Ishikawa (cell line): ENCODE results near the gene SEC24C.

Source experiments
- CEBPB ChIP-seq: IDR thresholded peaks from 2 replicates; pipeline ENCODE4 v1.6.1; 2012
- CREB1 ChIP-seq: IDR thresholded peaks from 2 replicates; pipeline ENCODE4 v1.6.1; 2012; ENCODE audit warnings: low read depth
- EGR1 ChIP-seq: IDR thresholded peaks from 2 replicates; pipeline ENCODE4 v1.6.1; 2012
- EP300 ChIP-seq: IDR thresholded peaks from 2 replicates; pipeline ENCODE4 v1.6.1; 2012; ENCODE audit warnings: borderline replicate concordance
- FOXM1 ChIP-seq: IDR thresholded peaks from 2 replicates; pipeline ENCODE4 v1.6.1; 2012; ENCODE audit warnings: low read depth, borderline replicate concordance
- MAX ChIP-seq: IDR thresholded peaks from 2 replicates; pipeline ENCODE4 v1.6.1; 2012
- NFIC ChIP-seq: IDR thresholded peaks from 2 replicates; pipeline ENCODE4 v1.6.1; 2012
- RAD21 ChIP-seq: IDR thresholded peaks from 2 replicates; pipeline ENCODE4 v1.6.1; 2012; ENCODE audit warnings: low read depth
- REST ChIP-seq: IDR thresholded peaks from 2 replicates; pipeline ENCODE4 v1.6.1; 2012; ENCODE audit warnings: low read depth, mild to moderate bottlenecking
- TAF1 ChIP-seq: IDR thresholded peaks from 2 replicates; pipeline ENCODE4 v1.6.1; 2012; ENCODE audit warnings: low read depth, mild to moderate bottlenecking
- TCF12 ChIP-seq: IDR thresholded peaks from 2 replicates; pipeline ENCODE4 v1.6.1; 2012; ENCODE audit warnings: low read depth
- TEAD4 ChIP-seq: IDR thresholded peaks from 2 replicates; pipeline ENCODE4 v1.6.1; 2012
- USF1 ChIP-seq: IDR thresholded peaks from 2 replicates; pipeline ENCODE4 v1.6.1; 2012
- YY1 ChIP-seq: IDR thresholded peaks from 2 replicates; pipeline ENCODE4 v1.6.1; 2012; ENCODE audit warnings: low read depth
- ZBTB7A ChIP-seq: IDR thresholded peaks from 2 replicates; pipeline ENCODE4 v1.6.1; 2012; ENCODE audit warnings: low read depth

The SEC24C gene

GRCh38 chr10:73782749-73783085 is 38.5 kb downstream of the SEC24C start:
- no peak for TF ChIP-seq ZBTB7A
- no peak for TF ChIP-seq EGR1
- TF ChIP-seq USF1 = no peak
- TF ChIP-seq RAD21 = no peak
- TF ChIP-seq YY1 = no peak
- no peak for TF ChIP-seq FOXM1
- TF ChIP-seq TAF1 = no peak
- no peak for TF ChIP-seq REST
- no peak for TF ChIP-seq TEAD4
- no peak for TF ChIP-seq NFIC
- no peak for TF ChIP-seq CEBPB
- TF ChIP-seq EP300 = no peak
- TF ChIP-seq TCF12 = no peak
- no peak for TF ChIP-seq MAX
- no peak for TF ChIP-seq CREB1

- peak; percentile 82 for TF ChIP-seq MAX
- peak; percentile 27; the same call in 1 of the 2 replicates for TF ChIP-seq EGR1
- peak; percentile 92 for TF ChIP-seq YY1
- no peak for TF ChIP-seq REST
- peak; percentile 84 for TF ChIP-seq TCF12
- TF ChIP-seq EP300 = peak; percentile 30; the same call in 1 of the 2 replicates
- peak; percentile 37 for TF ChIP-seq NFIC
- TF ChIP-seq USF1 = peak; percentile 91
- TF ChIP-seq TEAD4 = peak; percentile 36; the same call in 1 of the 2 replicates
- no peak for TF ChIP-seq RAD21
- no peak for TF ChIP-seq ZBTB7A
- TF ChIP-seq TAF1 = peak; percentile 85
- TF ChIP-seq FOXM1 = no peak
- TF ChIP-seq CREB1 = no peak
- TF ChIP-seq CEBPB = no peak
These were observed 41.1 kb downstream of the SEC24C start, which contains the start of gene ZSWIM8 for GRCh38 chr10:73785211-73785720. ZSWIM8 (plus strand) TSS chr10:73785606; CDS start chr10:73785879, 273 bp downstream.

- TF ChIP-seq NFIC (peak; percentile 1; the same call in 1 of the 2 replicates), RAD21 (no peak), ZBTB7A (peak; percentile 70), CEBPB (no peak), TCF12 (0 out of 2 replicates have a peak, but pooled peaks have one; percentile 46), USF1 (no peak), CREB1 (no peak), MAX (peak; percentile 46), EGR1 (no peak; the same call in 1 of the 2 replicates), TAF1 (peak; percentile 41), YY1 (no peak), TEAD4 (no peak), EP300 (no peak; the same call in 1 of the 2 replicates), REST (peak; percentile 88), FOXM1 (no peak)
These were observed 41.7 kb downstream of the SEC24C start for GRCh38 chr10:73785721-73786511.
